ENCODE results near the gene ZMYM3.
"Not testable (repeated sequence)": the region's sequence is repeated elsewhere in the genome, so short reads cannot be mapped to it uniquely, and the experiment has no call there.

Gene ZMYM3

DNA sequence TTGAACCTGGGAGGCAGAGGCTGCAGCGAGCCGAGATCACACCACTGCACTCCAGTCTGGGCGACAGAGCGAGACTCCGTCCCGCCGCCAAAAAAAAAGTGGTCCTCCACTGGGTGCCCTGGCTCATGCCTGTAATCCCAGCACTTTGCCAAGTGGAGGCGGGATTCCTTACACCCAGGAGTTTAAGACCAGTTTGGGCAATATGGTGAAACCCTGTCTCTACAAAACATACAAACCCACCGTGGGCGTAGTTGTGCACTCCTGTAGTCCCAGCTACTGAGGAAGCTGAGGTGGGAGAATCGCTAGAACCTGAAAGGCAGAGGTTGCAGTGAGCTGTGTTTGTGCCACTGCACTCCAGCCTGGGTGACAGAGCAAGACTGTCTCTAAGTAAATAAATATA is 27.4 kb upstream of the ZMYM3 start:
- H3K36me3 Mint-ChIP-seq (ENCODE audit: low read depth): peaks cover 17% of the 10 kb centered on the region
- H3K27me3 Mint-ChIP-seq: not testable (repeated sequence)

GRCh38 chrX:71272313-71272712 is 18.4 kb upstream of the ZMYM3 start:
- not testable (repeated sequence) for H3K9me3 Mint-ChIP-seq; H3K36me3 Mint-ChIP-seq (ENCODE audit: low read depth); ATAC-seq; DNase-seq; H3K27ac Mint-ChIP-seq; H3K4me1 Mint-ChIP-seq; H3K4me3 Mint-ChIP-seq; H3K27me3 Mint-ChIP-seq

More for the DNA sequence above, 27.4 kb upstream of the ZMYM3 start:
- not testable (repeated sequence) for H3K4me3 Mint-ChIP-seq, ATAC-seq, H3K27ac Mint-ChIP-seq, H3K9me3 Mint-ChIP-seq, DNase-seq
- H3K4me1 Mint-ChIP-seq: peaks cover 19% of the 10 kb centered on the region

GRCh38 chrX:71269801-71270395 is 16.0 kb upstream of the ZMYM3 start:
- H3K27ac Mint-ChIP-seq: no peak overlapping the region
- no peaks in the 10 kb centered on the region for H3K4me1 Mint-ChIP-seq
- H3K9me3 Mint-ChIP-seq: no peaks in the 10 kb centered on the region
- no peaks in the 10 kb centered on the region for H3K27me3 Mint-ChIP-seq
- no peak for DNase-seq
- H3K36me3 Mint-ChIP-seq (ENCODE audit: low read depth): no peaks in the 10 kb centered on the region
- ATAC-seq: no peak
- no peak overlapping the region for H3K4me3 Mint-ChIP-seq

DNA sequence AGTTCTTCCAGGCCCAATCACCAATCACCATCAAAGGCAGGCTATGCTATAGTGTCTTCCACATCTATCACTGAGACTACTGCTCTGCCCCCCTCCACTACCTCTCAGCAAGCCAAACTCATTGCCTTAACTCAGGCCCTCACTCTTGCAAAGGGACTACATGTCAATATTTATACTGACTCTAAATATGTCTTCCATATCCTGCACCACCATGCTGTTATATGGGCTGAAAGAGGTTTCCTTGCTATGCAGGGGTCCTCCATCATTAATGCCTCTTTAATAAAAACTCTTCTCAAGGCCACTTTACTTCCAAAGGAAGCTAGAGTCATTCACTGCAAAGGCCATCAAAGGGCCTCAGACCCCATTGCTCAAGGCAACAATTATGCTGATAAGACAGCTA is 14.7 kb upstream of the ZMYM3 start:
- H3K27ac Mint-ChIP-seq; DNase-seq; H3K27me3 Mint-ChIP-seq; H3K9me3 Mint-ChIP-seq; ATAC-seq; H3K36me3 Mint-ChIP-seq (ENCODE audit: low read depth); H3K4me1 Mint-ChIP-seq; H3K4me3 Mint-ChIP-seq: not testable (repeated sequence)

- H3K9me3 Mint-ChIP-seq: no peaks in the 10 kb centered on the region
- H3K27ac Mint-ChIP-seq: no peak overlapping the region
- peaks cover 20% of the 10 kb centered on the region for H3K4me1 Mint-ChIP-seq
- no peaks in the 10 kb centered on the region for H3K27me3 Mint-ChIP-seq
- DNase-seq (no peak), ATAC-seq (no peak)
- H3K4me3 Mint-ChIP-seq: no peak overlapping the region
- no peaks in the 10 kb centered on the region for H3K36me3 Mint-ChIP-seq (ENCODE audit: low read depth)
Measured at GRCh38 chrX:71256856-71257255, 2.9 kb upstream of the ZMYM3 start.

GRCh38 chrX:71256051-71256450 is 2.1 kb upstream of the ZMYM3 start:
- H3K4me3 Mint-ChIP-seq: peak overlapping the region; percentile 88
- no peaks in the 10 kb centered on the region for H3K27me3 Mint-ChIP-seq
- DNase-seq: no peak
- ATAC-seq: no peak
- peaks cover 4% of the 10 kb centered on the region for H3K36me3 Mint-ChIP-seq (ENCODE audit: low read depth)
- H3K27ac Mint-ChIP-seq: no peak overlapping the region
- H3K4me1 Mint-ChIP-seq: peaks cover 28% of the 10 kb centered on the region
- no peaks in the 10 kb centered on the region for H3K9me3 Mint-ChIP-seq

GRCh38 chrX:71253253-71254091 is 468 bp downstream of the ZMYM3 start:
- ATAC-seq (no peak), DNase-seq (peak; percentile 52)
- Mint-ChIP-seq H3K27ac (peak overlapping the region; percentile 88), H3K4me3 (peak overlapping the region; percentile 88), H3K9me3 (no peaks in the 10 kb centered on the region), H3K4me1 (peaks cover 32% of the 10 kb centered on the region), H3K27me3 (no peaks in the 10 kb centered on the region), H3K36me3 (ENCODE audit: low read depth) (peaks cover 8% of the 10 kb centered on the region)

GRCh38 chrX:71252221-71252620 is 1.7 kb downstream of the ZMYM3 start:
- Mint-ChIP-seq H3K27ac (no peak overlapping the region), H3K27me3 (no peaks in the 10 kb centered on the region), H3K4me3 (peak overlapping the region; percentile 88), H3K36me3 (ENCODE audit: low read depth) (peaks cover 10% of the 10 kb centered on the region), H3K9me3 (no peaks in the 10 kb centered on the region), H3K4me1 (peaks cover 32% of the 10 kb centered on the region)
- no peak for DNase-seq
- no peak for ATAC-seq

GRCh38 chrX:71251466-71251973 is 2.4 kb downstream of the ZMYM3 start:
- DNase-seq (peak; percentile 34), ATAC-seq (peak; percentile 20)
- Mint-ChIP-seq H3K36me3 (ENCODE audit: low read depth) (peaks cover 12% of the 10 kb centered on the region), H3K9me3 (no peaks in the 10 kb centered on the region), H3K4me3 (peak overlapping the region; percentile 88), H3K27me3 (no peaks in the 10 kb centered on the region), H3K4me1 (peaks cover 32% of the 10 kb centered on the region), H3K27ac (peak overlapping the region; percentile 84)

GRCh38 chrX:71250841-71251240 is 3.1 kb downstream of the ZMYM3 start:
- no peaks in the 10 kb centered on the region for H3K9me3 Mint-ChIP-seq
- ATAC-seq (no peak), DNase-seq (no peak)
- peaks cover 14% of the 10 kb centered on the region for H3K36me3 Mint-ChIP-seq (ENCODE audit: low read depth)
- peaks cover 30% of the 10 kb centered on the region for H3K4me1 Mint-ChIP-seq
- peak overlapping the region; percentile 84 for H3K27ac Mint-ChIP-seq
- peak overlapping the region; percentile 55 for H3K4me3 Mint-ChIP-seq
- no peaks in the 10 kb centered on the region for H3K27me3 Mint-ChIP-seq

- ATAC-seq (no peak), DNase-seq (no peak)
- peaks cover 28% of the 10 kb centered on the region for H3K36me3 Mint-ChIP-seq (ENCODE audit: low read depth)
- no peaks in the 10 kb centered on the region for H3K9me3 Mint-ChIP-seq
- H3K4me3 Mint-ChIP-seq: no peak overlapping the region
- H3K4me1 Mint-ChIP-seq: no peaks in the 10 kb centered on the region
- no peak overlapping the region for H3K27ac Mint-ChIP-seq
- no peaks in the 10 kb centered on the region for H3K27me3 Mint-ChIP-seq
Measured at GRCh38 chrX:71245159-71245558, 8.8 kb downstream of the ZMYM3 start.

DNA sequence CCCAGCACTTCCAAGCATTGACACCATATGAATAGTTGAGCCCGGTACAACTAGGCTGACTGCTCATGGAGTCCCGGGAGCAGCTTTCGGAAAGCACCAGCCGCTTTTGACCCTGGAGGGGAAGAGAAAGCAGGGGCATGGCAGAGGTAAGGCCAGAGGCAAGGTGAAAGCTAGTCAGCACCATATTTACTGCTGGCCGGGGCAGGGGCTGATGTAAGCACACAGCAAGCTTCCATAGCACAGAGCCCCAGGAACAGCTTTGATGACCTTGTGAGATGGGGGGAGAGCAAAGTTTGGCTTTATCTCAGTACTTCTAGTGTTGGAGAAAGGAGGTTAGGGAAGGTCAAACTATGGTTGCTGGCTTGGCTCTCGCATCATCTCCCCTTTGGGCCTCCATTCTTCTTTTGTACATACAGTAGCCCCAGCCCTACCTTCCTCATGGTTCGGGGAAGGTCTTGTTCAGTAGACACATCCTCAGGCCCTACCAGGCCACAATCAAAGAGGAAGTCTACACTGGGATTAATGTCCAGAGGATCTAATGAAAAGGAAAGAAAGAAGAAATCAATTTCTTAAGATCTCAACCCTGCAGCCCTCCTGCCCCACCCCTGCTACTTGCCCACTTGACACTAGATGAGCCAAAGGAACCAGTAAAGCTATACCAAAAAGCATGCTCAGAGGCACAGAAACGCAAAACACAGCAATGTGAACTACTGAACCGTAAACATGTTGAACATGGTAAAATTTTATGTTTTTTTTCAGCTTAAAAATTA is 9.4 kb downstream of the ZMYM3 start:
- no peak overlapping the region for H3K27ac Mint-ChIP-seq
- H3K4me3 Mint-ChIP-seq: no peak overlapping the region
- no peaks in the 10 kb centered on the region for H3K9me3 Mint-ChIP-seq
- DNase-seq: no peak
- no peaks in the 10 kb centered on the region for H3K4me1 Mint-ChIP-seq
- peaks cover 29% of the 10 kb centered on the region for H3K36me3 Mint-ChIP-seq (ENCODE audit: low read depth)
- H3K27me3 Mint-ChIP-seq: no peaks in the 10 kb centered on the region
- no peak for ATAC-seq

GRCh38 chrX:71241301-71241700 is 12.6 kb downstream of the ZMYM3 start:
- Mint-ChIP-seq H3K4me1 (peaks cover 4% of the 10 kb centered on the region), H3K27ac (no peak overlapping the region), H3K4me3 (no peak overlapping the region), H3K9me3 (no peaks in the 10 kb centered on the region), H3K27me3 (no peaks in the 10 kb centered on the region), H3K36me3 (ENCODE audit: low read depth) (peaks cover 22% of the 10 kb centered on the region)
- ATAC-seq (no peak), DNase-seq (no peak)

DNA sequence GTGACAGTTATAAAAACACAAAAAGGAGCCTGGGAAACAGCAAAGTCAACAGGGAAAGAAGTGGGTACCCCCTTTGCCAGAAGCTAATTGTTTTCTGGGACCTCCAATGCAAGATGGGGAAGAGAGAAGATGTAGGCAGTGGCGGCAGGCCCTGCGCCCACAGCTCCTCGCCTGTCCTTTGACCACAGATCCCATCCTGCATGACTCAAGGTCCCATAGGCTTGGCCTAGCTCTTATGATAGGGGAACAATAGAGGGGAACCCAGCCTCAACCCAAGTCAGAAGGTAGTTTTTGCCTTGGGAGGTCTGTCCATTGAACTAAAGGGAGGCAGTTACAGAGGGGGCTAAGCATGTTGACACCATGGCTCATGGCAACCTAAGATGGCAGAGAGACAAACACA is 14.2 kb downstream of the ZMYM3 start:
- Mint-ChIP-seq H3K36me3 (ENCODE audit: low read depth) (peaks cover 19% of the 10 kb centered on the region), H3K27ac (no peak overlapping the region), H3K4me3 (no peak overlapping the region), H3K27me3 (no peaks in the 10 kb centered on the region), H3K9me3 (no peaks in the 10 kb centered on the region), H3K4me1 (peaks cover 4% of the 10 kb centered on the region)
- DNase-seq: no peak
- no peak for ATAC-seq
